SKM-1 treated with dmso at 0.1 percent for 144 hours (cell line): ENCODE data around the gene GORASP2.
"Not testable (repeated sequence)": the region's sequence is repeated elsewhere in the genome, so short reads cannot be mapped to it uniquely, and the experiment has no call there.

Source experiments
- DNase-seq: peaks from one replicate; lab custom pipeline; 2025; ENCODE audit not compliant: unreplicated experiment; lab: John Stamatoyannopoulos, UW

The GORASP2 gene

DNA sequence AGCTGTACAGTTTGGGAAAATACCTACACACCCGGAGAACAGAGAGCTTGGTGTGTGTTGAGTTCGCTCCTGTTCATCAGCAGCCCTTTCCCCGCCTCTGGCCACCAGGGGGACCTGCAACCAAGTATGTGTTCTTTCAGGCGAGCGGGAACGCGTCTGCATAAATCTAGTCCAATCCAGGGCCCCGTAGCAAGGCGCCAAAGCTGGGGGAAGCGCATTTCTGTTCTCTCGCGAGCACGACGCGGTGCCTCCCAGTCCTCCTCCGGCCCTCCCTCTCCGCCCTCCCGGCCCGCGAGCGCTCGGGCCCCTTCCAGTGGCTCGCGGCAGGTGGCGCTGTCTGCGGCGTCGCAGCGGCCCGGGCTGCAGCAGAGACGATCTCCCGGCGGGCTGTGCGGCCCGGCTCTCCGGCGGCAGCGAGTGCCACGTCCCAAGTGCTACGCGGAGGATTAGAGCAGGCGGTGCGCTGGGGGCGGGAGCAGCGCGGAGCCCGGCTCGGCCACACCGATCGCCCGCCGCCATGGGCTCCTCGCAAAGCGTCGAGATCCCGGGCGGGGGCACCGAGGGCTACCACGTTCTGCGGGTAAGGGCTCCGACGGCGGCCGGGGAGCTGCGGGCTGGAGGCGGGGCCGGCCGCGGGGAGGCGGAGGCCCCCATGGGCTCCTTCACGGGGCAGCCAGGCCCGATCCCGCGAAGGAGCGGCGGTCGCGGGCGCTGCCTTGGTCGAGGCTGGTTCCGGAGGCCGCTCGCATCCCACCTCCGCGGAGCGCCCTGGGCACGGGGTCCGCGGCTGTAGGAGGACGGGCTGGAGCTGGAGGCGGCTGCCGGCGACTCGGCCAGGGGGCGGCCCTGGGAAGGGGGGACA is at the start of gene GORASP2:
GORASP2 (plus strand) TSS at position 430 of the 862 bp plus-strand sequence; CDS start at position 518, 88 bp downstream.
- peak; percentile 99 for DNase-seq

DNA sequence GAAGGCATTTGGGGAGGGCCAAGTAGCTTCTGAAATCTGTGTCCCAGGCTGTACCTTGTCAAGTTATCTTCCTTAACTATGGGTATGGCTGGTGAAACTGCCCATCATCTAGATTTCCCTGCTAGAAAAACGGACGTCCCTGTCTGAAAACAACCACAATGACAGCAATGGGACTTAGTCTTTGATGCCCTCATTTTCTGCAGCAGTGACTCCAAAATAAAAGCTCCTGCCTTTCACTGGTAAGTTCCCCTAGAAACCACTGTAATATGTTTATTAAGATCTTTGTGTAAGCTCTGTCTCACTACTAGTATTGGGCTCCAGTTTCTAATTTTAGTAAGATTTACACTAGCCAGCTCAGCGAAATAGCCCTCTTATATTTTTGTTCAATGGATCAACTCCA is 47.2 kb upstream of the GORASP2 start:
- no peak for DNase-seq

DNA sequence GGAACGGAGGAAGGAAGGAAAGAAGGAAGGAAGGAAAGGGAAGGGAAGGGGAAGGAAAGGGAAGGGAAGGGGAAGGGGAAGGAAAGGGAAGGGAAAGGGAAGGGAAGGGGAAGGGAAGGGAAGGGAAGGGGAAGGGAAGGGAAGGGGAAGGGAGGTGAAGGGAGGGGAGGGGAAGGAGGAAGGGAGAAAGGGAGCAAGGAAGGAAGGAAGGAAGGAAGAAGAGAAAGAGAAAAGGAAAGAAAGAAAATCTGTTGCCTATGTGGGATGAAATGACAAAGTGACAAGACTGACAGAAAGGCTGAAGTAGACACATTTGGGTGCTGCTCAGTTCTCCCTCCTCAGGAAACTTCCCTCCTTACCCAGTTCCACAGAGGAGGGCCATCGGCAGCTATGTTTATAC is 46.3 kb upstream of the GORASP2 start:
- no peak for DNase-seq

DNA sequence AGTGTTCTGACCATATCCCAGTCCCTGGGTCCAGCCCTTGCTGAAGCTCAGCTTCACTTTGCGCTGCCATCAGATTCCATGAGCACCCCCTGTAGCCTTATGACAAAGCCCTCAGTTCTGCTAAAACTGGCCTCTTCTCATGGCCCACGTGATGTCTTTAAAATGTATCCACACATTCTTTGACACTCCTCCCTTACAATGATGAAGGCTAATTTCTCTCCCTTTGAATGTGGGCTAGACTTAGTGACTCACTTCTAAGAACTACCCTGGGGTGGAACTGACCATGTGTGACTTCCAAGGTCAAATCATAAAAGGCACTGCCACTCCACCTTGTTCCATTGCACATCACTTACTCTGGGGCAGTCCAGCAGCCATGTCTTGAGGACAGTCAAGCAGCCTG is 45.4 kb upstream of the GORASP2 start:
- DNase-seq: no peak

DNA sequence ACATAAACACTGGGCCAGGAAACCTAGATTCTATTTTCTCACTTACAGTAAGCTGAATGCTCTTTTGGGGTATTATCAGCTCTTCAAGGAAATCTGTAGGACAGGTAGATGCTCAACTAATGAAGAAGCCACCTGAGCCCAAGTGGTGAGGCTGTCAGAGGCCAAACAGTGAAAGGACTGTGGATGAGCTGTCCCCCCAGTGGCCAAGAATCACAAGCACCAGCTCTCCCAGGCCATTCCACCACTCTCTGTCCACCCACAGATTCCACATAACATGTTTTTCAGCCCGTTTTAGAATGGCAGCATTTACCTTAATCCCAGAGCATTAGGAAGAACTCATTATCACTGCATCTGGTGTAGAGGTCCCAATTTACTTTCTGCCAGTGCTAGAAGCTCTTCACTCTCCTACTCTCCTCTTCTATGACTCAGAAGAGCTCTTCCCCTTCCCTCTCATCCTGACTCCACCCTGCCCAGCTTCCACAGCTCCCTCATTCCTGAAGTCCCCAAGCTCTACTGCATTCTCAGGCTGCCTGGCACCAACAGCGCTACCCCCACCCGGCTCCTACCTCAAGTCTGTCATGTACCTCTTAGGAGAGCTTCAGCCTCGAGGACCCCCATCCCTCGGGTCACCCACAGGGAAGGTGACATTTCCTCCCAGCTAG is 43.8 kb upstream of the GORASP2 start:
- DNase-seq: no peak

DNA sequence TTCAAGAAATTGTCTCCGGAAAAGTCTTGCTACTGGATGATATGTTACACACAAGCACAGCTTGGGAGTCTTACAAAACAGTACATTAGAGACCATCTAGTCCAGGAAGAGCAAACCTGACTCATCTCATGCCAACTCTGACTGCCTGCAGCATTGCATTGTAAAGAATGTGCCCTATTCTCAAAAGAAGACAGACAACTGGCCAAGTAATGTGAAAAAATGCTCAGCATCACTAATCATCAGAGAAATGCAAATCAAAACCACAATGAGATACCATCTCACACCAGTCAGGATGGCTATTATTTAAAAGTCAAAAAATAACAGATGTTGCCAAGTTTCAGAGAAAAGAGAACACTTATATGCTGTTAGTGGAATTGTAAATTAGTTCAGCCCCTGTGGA is 42.7 kb upstream of the GORASP2 start:
- no peak for DNase-seq

DNA sequence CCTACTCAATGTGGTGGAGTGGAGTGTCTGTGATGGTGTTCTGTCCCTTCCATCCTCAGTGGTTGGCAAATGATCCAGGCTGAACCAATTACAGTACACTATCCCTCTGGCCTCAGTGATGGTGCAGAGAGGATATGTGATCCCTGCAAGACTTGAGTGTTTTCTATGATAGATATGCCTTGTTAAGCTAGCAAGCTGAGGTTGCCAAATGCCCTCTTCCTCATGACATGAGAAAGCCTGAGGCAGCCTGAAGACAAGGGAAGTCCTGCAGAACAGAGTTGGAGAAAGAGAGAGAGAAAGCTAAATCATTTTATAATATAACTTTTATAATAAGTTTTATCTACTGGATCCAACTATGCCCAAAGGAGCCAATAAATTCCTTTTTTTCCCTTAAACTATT is 41.6 kb upstream of the GORASP2 start:
- no peak for DNase-seq

DNA sequence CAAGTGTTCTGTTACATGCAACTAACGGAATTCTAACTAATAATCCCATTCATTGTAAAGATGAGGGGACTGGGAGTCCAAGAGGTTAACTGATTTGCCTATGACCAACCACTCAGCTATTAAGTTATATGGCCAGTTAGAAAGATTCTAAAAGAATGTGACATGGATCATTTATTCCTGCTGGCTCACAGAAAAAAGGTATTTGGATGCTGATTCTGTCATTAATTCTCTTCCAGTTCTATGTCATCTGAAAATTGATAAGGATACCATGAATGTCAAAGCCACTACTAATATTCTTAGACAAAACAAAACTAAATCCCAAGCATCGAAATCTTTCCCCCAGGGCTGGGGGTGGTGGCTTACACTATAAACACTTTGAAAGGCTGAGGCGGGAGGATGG is 41.2 kb upstream of the GORASP2 start:
- no peak for DNase-seq

DNA sequence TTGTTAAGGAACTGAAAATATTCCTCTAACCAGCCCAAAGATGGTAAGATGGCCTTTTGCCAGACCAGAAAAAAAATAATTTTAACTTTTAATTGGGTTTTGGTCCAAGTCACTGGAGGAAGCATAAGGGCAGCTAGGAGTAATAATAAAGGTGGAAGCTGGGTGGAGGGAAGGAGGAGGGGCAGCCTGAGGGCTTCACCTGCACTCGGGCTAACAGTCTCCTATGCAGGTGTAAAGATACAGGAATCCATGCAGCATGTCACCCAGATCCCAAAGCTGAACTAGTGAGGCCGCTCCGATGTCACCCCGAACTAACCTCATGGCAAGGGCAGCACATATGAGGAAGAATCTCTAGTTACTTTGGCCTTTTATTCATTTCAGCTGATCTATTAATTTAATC is 37.2 kb upstream of the GORASP2 start:
- no peak for DNase-seq

DNA sequence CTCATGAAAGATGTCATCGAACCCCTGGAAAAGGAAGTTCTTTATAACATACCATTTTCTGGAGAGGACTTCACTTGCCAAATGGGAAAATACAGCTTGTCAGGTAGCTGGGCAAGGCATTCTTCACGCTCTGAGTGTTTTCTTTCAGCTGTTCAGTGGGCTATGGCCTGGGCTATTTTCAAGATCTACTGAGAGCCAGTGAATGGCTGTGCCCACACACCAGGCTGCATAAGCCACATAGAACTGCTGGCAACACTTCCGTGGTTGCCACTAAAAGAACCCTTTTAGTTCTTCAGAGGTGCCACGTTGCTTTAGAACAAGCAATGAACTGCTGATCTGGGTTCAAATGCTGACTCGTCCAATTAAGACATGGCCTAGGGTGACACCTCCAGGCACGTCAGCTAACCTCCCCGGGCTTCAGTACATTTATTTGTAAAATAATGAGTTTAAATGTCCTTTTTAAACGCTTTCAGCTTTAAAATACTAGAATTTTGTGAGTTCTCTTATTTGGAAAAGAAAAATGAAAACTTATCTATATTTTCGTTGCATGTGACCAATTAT is 36.6 kb upstream of the GORASP2 start:
- no peak for DNase-seq

DNA sequence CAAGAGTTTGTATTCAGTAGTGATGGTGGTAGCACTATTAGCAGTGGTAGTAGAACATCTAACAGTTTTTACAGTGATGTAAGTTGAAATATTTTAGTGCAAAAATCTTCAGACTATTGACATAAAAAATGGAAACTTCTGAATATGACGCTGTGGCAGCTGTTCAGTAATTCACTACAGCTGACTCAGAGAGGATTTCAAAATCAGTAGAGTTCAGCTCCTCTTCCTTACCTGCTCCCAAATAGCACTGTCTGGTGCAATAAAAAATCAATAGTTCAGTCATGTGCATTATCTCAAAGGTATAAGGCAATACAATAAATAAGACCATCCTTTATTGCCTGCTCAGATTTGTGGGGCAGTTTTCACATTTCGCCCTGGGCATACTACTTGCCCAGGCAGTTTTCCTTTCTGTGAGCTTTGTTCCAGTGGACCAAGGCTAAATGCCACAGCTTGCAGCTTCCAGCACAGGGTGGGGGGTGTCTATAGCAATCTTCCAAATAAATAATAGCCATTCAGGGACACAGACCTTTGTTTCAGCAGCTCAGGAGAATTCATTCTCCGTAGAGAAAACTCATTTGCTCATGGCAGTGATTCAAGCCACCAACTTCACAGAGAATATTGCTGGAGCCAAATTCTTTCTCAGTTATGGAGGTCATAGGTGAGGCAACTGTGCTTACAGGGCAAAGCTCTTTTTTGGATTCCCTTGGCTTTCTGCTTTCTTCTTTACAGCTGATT is 33.9 kb upstream of the GORASP2 start:
- no peak for DNase-seq

DNA sequence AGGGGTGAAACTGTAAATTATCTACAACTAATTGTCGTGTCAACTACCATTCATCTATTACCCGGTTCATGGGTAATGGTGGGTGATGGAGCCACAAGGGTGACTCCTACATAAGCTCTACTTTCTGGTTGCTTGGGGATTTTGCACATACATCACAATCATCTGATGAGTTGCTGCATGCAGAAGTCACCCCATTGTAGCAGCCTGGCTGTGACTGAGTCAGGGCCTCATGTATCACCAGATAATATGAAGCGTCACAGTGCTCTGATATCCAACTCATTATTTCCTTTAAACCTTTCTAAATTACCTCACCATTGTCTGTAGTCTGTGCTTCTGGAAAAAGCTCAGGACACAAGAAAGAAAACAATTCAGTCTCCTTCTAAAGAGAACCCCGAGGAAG is 32.4 kb upstream of the GORASP2 start:
- DNase-seq: no peak

DNA sequence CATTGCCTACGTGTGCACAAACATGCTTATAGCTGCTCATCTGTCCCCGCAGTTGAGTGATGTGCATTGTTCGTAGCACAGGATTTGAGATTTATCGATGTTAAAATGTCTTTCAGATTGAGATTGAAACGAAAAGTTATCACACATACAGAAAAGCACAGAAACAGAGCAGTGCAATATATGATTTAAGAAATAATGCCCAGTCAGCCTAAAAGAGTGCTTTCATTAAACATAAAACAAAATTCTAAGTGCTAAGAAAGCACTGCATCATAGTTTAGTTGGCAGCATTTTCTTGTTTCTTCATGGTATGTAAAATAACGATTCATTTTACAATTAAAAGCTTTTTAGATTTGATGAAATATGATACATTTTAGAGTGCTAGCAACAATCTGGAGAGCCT is 31.9 kb upstream of the GORASP2 start:
- no peak for DNase-seq

DNA sequence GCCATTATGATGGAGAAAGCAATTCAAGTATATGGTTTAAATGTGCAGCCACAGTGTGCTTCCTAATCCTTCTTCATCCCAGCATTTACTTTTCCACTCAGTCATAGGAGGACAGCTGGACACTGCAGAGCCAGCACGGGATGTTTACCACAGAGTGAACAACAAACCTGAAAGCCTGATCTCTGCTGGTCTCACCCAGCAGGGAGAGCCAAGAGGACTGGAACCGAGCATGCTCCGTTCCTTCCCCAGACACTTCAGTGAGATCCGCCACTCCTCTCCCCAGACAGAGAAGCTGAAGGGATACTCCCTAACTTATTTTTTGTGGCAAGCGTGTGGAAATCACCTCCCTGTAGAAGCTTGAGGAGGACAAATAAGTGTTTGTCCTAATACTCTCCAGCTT is 23.2 kb upstream of the GORASP2 start:
- no peak for DNase-seq

DNA sequence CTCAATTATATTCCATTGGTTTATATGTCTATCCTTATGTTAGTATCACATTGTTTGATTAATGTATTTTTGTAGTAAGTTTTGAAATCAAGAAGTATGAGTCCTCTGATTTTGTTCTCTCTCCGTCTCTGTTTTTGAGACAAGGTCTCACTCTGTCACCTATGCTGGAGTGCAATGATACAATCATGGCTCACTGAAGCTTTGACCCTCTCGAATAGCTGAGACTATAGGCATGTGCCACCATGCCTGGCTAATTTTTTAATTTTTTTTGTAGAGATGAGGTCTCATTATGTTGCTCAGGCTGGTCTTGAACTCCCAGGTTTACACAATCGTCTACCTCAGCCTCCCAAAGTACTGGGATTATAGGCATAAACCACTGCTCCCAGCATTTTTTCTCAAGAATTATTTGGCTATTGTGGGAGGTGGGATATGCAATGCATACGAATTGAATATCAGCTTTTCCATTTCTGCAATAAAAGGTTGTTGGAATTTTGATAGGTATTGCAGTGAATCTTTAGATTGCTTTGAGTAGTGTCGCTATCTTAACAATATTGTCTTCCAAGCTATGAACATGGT is 17.7 kb upstream of the GORASP2 start:
- no peak for DNase-seq

DNA sequence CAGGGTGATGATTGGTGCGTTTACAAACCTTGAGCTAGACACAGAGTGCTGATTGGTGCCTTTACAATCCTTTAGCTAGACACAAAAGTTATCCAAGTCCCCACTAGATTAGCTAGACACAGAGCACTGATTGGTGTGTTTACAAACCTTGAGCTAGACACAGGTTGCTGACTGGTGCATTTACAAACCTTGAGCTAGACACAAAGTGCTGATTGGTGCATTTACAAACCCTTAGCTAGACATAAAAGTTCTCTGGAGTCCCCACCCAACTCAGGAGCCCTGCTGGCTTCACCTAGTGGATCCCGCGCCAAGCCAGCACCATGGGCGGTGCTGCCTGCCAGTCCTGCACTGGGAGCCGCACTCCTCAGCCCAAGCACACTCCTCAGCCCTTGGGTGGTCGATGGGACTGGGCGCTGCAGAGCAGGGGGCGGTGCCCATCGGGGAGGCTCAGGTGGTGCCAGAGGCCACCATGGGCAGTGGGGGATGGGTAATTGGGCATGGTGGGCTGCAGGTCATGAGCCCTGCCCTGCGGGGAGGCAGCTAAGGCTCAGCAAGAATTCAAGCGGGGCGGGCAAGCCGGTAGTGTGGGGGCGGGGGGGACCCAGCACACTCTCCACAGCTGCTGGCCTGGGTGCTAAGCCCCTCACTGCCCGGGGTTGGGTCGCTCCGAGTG is 13.9 kb upstream of the GORASP2 start:
- not testable (repeated sequence) for DNase-seq

DNA sequence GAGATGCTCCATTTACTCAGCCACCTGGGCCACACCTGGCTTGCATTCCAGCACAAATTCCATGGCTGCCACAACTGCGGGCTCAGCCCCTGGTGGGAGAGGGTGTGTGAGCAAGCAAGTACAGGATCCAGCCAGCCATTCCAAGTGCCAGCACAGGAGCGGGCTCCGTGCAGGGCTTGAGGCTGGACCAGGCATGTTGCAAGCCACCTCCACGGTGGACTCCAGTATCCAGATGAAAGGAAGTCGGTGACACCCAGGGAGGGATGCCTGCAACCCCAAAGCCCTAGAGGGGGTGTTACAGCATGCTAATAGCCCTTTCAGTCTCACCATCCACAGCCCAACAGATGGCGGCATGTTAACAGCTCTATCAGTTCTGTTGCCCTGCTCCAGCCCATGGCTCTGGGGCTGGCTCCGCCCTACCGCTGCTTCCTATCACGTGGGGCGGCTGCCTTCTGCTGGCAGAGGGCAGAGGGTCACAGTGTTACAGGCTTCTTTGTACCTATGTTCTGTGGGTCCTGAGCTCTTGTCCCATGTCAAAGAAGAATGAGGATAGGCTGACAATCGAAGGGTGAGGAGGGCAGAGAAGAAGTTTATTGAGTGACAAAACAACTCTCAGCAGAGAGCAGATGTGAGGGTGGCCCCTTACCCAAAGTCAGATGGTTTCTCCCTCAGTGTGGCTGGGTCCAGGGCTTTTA is 11.7 kb upstream of the GORASP2 start:
- DNase-seq: no peak

DNA sequence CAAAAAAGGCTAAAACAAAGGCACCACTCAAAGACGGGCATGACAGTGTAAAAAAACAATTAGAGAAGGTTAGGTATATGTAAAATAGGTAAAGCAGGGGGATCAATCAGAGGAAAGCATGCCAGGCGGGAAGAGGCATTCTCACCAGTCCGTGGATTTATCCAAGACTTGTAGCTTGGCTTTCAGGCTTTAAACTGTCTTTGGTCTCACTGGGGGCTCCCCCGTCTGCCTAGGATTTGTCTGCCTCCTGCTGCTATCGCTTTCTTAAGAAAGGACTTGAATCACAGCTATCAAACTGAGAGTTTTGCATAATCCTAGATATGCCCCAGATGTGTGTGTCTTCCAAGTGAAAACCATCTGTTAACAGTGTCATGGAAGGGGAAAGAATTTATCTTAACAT is 11.1 kb upstream of the GORASP2 start:
- DNase-seq: no peak

DNA sequence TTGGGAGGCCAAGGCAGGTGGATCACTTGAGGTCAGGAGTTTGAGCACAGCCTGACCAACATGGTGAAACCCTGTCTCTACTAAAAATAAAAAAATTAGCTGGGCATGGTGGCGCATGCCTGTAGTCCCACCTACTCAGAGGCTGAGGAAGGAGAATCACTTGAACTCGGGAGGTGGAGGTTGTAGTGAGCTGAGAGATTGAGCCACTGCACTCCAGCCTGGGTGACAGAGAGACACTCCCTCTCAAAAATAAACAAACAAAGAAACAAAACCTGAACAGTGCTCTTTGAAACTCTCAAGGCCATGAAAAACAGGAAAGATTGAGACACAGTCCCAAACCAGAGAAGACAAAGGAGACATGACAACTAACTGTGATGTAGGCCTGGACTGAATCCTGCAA is 7.2 kb upstream of the GORASP2 start:
- not testable (repeated sequence) for DNase-seq
